ENCODE results near the gene FOXC1.

FOXC1 gene

DNA sequence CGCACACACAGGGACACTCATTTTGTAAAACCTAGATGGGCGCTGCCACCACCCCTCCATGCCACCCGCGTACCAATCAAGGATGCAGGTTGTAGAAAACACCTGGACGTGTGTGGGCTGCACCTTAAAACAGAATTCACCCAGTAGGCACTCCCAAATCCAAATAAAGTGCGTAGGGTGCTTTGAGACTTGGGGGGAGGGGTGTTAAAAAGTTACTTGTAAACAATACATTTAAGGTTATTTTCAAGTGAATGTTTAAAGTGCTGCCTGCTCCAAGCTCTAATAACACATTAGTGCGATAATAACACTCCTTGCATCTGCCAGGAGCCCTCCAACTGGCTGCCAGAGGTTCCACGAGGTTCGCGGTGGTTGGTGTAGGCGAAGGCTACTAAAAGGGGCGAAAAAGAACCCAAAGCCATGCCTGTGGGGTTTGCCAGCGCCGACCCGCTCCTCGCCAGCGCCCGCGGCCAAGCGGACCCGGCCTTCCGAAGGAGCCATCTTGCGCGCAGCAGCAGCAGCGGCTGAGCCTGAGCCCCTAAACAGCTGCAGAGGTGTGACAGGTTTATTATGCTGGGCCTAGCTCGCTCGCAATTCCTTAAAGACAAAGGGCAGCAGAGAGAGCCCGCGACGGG, 11.5 kb downstream of the FOXC1 start:
- no peak for DNase-seq (ENCODE audit: low read depth)
- no peak for TF ChIP-seq CTCF (conservative IDR thresholded peaks at IDR 0.05; ENCODE audit: low read length)
- no peak overlapping the region for H3K4me3 ChIP-seq (ENCODE audit: low read length)

DNA sequence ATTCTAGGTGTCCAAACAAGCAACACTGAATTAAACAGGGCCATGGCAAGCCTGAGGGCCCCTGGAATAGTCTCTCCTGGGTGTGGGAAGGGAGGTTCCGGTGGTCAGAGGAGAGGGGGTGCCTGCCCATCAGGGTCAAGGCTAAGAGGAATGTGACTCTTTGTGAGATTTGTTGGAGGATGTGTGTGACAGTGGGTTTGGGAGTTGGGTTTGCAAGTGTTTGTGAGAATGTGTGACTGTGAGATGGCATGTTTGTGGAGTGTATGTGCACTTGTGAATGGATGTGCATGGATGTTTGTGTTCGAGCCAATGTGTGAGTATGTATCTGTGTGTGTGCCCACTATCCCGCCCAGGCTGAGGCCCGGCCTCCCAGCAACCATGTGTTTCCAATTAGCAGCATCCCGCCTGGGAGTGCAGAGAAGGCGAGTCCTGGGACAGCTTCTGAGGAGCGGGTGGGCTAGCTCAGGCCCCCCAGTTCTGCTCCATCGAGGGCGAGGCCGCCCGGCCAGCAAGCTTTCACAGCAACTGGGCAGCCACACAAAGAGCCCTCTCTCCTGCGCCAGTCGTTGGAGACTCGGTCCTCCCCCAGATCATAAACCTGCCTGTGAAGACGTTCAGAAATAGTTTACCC, 12.6 kb downstream of the FOXC1 start:
- TF ChIP-seq CTCF (conservative IDR thresholded peaks at IDR 0.05; ENCODE audit: low read length), result no peak
- no peak overlapping the region for H3K4me3 ChIP-seq (ENCODE audit: low read length)
- DNase-seq (ENCODE audit: low read depth), result peak; percentile 16

DNA sequence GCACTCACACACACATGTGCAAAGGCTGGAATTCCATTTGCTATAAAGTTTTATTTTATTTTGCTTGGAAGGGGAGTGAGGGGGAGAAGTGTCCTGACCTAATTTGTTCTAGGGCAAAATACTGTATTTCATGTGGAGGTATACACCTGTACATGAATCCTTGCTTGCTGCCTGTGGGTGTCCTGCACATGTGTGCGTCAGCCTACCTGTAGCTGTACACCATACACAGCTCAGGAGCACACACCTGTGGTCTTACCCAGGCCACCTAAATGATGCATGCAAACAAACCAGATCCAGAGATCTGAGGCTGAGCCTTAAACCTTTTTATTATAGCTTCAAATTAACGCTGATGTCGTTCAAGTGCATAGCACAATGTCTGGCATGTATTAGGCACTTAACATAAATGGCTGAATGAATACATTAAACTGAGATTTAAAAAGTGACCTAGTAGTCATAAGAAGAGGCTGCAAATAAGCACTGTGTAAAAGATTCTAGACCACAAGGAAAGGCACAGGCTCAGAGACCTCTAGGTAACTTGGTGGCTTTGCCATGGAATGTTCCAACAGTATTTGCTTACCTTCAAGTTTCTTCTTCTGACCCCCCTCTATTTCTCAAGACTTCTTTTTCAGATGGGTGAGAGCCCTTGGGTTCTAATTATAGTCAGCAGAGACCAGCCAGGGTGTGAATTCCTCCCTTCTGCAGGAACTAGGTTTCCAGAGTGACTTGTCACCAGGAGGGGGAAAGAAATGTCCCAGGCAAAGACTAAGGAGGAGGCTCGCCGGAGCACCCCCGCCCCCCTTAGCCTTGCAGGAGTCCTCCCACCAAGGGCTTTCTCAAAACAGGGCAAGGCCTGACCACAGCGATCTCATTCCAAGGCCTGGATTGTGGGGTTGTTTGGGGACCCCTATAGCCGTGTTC, 13.4 kb downstream of the FOXC1 start:
- DNase-seq (ENCODE audit: low read depth), result no peak
- no peak for TF ChIP-seq CTCF (conservative IDR thresholded peaks at IDR 0.05; ENCODE audit: low read length)
- no peak overlapping the region for H3K4me3 ChIP-seq (ENCODE audit: low read length)

DNA sequence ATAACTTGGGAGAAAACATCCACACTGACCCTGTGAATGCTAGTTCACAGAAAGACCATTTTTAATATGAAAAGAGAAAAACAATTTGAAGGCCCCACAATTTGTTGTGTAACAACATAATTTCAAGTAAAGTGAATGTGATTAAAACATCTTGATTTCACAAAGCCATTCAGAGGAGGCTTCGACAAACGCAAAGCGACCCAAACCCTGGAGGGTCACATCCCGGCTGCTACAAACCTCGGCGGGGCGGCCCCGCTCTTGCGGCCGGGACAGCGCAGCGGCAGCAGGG, 14.0 kb downstream of the FOXC1 start:
- DNase-seq (ENCODE audit: low read depth), result no peak
- no peak for TF ChIP-seq CTCF (conservative IDR thresholded peaks at IDR 0.05; ENCODE audit: low read length)
- no peak overlapping the region for H3K4me3 ChIP-seq (ENCODE audit: low read length)

GRCh38 chr6:1624058-1624850, 14.5 kb downstream of the FOXC1 start:
- peak overlapping the region; percentile 68 for H3K4me3 ChIP-seq (ENCODE audit: low read length)
- no peak for DNase-seq (ENCODE audit: low read depth)
- no peak for TF ChIP-seq CTCF (conservative IDR thresholded peaks at IDR 0.05; ENCODE audit: low read length)

DNA sequence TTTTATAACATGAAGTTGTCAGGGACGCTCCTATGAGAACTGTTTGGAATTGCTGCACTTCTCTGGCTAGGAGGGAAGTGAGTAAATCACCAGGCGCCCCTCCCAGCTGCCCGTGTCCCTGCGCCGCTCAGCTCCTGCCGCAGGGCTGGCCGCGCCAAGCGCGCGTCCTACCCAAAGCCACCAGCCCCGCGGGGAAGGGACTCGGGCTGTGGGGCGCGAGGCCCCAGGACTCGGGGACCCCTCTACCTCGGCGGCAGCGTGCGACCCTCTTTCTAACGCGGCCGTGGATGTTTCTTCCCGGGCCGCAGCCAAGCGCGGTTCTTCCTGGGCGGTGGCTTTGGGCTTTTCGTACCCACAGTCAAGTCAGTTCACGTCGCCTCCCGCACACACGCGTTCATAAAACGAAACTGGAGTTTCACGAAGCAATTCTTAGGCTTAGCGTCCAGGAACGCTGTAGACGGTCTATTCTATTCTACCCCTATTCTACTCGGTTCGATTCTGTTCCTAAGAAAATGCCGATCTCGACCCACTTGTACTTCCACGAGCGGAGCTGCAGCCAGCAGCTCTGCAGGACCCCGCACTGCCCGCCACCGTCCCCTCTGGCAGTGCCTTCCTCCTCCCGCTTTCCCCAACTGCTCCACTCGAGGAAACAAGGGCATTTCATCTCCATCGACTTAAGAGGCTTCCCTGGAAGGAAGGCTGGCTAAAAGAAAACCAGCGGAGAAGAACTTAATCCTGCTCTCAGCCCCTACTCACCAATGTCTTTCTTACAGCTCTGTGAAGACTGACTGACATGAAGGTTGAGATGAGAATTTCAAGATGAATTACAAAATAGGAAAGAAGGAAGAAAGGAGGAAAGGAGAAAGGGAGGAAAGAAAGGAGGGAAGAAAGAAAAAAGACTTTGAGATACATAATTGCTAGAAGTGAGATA, 15.4 kb downstream of the FOXC1 start:
- H3K4me3 ChIP-seq (ENCODE audit: low read length), result peak overlapping the region; percentile 68
- TF ChIP-seq CTCF (conservative IDR thresholded peaks at IDR 0.05; ENCODE audit: low read length), result no peak
- peak; percentile 33 for DNase-seq (ENCODE audit: low read depth)
